Stimulated activated CD4-positive, alpha-beta T cell treated with anti-CD3 and anti-CD28 coated beads, Interleukin-2, amount 100 ng/mL, for 4 hours (primary cell): Measurements from ENCODE around the gene GJB4.
A peak's percentile ranks its signal among the peaks of the same experiment; 100 is the strongest.

Experiments used
- DNase-seq: peaks from one replicate; pipeline ENCODE4 v3.0.0-alpha.2; 2020; ENCODE audit warnings: low read depth

The GJB4 gene

DNA sequence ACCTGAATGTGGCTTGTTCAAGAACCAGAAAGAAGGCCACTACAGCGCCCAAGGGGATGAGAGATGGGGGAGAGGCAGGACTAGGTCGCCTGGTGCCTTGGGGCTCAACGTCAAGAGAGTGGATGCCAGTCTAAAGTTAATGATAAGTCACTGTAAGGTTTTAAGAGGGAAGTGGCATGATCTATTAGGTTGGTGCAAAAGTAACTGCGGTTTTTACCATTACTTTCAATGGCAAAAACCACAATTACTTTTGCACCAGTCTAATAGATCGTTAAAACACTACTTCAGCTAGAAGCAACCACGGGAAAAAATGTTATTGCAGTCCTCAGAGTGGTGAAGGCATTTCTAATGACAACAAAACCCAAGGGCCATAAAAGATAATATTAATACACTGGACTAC is 18.8 kb downstream of the GJB4 start:
- DNase-seq: no peak

DNA sequence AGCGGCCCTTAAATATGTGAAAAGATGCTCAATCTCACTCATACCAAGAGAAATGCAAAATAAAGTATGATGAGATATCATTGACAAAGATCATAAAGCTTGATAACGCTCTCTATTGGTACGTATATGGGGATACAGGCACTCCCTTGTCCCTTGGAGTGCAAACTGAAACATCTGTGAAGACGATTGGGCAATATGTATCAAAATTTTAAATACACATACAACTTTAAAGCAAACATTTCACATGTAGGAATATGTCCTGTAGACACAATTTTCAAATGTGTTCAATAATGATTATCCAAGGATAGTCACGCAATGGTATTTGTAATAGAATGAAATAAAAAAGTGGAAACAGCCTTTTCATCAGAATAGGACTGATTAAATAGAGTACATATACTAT is 19.5 kb downstream of the GJB4 start:
- no peak for DNase-seq

DNA sequence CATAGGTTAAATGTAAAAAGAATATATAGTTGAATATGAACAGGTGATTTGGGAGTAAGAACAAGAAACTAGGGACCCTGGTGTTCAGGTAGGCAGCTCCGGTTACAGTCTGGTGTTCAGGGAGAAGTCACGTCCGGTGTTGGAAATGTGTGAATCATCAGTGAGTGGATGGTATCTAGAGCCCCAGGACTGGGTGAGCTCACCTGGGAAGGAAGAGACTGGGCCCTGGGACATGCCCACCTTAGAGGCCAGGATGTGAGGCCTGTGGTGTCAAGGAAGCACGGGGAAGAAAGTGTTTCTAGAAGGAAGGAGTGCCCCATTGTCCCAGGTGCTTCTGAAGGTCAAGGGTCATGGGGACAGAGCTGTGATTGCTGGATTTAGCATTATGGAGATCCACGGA is 20.0 kb downstream of the GJB4 start:
- no peak for DNase-seq

DNA sequence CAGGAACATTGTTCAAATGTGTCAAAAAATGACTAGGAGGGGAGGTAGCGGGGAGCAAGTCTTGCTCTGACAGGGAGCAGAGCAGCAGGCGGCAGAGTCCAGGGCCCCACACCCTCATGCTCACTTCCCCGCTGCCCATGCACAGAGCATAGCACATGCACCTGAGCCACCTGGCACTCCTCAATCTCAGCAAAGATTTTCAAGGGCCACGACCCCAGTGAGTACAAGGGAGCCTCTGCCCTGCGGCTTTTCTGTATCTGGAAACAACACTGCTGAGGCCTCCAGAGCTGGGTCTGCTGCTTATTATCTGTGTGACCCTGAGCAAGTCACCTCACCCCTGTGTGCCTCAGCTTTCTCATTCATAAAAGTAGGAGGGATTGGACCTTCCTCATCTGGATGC is 20.4 kb downstream of the GJB4 start:
- no peak for DNase-seq

DNA sequence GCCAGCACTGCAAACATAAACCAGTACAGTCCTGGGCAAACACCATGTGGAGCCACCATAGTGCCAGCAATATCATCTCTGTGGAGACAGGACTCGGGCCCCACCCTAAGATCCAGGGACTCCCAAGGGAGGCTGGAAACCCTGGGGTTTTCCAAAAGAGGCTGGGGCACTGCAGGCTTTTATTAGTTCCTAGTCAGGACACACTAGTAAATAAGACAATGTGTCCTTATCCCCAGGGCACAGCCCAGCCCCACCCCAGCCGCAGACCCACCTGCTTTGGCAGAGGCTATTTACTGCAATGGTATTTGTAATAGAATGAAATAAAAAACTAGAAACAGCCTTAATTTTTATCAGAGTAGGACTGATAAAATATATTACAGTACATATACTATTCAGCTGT is 21.0 kb downstream of the GJB4 start:
- no peak for DNase-seq

DNA sequence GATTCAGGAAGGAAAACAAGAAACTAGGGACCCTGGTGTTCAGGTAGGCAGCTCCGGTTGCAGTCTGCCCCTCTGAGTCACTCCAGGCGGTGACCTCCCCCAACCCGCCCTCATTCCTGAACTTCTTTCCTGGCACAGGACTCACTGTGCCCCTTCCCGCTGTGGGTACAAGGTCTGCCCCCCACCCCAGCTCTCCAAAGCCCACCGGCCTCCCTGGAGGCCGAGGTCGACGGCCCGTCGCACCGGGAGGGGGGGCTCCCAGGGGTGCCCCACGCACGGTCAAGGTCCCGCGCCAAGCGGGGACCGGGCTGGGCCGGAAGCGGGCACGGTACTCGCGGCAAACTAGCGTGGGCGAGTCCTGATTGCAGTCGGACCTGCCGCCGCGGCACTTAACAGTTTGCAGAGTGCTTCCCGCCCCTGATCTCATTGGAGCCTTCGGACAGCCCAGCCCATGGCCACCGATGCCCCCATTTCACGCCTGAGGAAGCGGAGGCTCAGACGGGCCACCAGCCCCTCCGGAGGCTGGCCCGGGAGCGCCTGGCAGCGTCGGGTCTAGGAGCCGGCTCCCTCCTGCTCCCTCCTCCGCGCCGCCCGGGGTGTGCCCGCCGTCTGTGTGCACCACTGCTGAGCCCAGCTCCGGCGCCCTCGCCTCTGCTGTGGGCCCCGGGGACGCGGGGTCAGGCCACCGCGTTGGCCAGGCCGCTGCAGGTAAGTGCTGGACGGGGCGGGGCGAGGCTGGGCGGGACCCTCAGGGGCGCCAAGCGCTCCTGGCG is 21.7 kb downstream of the GJB4 start, which contains the start of gene GJB3:
GJB3 (plus strand) TSS at position 144 of the 773 bp plus-strand sequence. CDS start 3,549 bp downstream, outside the sequence.
- DNase-seq: no peak

DNA sequence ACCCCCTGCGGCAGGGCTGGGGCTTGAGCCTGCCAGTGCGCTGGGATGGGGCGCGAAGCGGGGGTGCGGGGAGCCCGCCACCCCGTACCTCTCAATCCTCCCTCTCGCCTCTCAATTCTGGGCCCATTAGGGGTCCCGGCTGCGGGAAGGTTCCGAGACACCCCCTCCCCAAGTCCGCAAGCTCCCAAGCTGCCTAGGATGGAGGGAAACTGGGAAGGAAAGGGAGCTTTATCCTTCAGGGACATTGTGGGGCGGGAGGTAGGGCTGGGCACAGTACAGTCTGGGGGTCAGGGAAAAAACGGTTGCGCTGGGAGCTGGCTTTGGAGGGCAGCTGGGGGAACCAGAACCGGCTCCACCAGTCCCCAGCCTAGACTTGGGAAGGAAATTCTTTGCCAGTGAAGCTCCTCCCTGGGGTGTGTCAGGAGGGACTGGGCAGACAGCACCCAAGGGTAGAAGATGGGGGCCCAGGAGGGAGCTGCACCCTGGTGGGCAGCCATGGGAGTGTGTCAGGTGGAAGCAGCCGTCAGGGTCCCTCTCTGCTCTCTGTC is 22.4 kb downstream of the GJB4 start:
- no peak for DNase-seq

DNA sequence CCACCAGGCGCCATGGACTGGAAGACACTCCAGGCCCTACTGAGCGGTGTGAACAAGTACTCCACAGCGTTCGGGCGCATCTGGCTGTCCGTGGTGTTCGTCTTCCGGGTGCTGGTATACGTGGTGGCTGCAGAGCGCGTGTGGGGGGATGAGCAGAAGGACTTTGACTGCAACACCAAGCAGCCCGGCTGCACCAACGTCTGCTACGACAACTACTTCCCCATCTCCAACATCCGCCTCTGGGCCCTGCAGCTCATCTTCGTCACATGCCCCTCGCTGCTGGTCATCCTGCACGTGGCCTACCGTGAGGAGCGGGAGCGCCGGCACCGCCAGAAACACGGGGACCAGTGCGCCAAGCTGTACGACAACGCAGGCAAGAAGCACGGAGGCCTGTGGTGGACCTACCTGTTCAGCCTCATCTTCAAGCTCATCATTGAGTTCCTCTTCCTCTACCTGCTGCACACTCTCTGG is 25.2 kb downstream of the GJB4 start:
- DNase-seq: no peak

DNA sequence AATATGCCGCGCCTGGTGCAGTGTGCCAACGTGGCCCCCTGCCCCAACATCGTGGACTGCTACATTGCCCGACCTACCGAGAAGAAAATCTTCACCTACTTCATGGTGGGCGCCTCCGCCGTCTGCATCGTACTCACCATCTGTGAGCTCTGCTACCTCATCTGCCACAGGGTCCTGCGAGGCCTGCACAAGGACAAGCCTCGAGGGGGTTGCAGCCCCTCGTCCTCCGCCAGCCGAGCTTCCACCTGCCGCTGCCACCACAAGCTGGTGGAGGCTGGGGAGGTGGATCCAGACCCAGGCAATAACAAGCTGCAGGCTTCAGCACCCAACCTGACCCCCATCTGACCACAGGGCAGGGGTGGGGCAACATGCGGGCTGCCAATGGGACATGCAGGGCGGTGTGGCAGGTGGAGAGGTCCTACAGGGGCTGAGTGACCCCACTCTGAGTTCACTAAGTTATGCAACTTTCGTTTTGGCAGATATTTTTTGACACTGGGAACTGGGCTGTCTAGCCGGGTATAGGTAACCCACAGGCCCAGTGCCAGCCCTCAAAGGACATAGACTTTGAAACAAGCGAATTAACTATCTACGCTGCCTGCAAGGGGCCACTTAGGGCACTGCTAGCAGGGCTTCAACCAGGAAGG is 25.8 kb downstream of the GJB4 start:
- DNase-seq: no peak

DNA sequence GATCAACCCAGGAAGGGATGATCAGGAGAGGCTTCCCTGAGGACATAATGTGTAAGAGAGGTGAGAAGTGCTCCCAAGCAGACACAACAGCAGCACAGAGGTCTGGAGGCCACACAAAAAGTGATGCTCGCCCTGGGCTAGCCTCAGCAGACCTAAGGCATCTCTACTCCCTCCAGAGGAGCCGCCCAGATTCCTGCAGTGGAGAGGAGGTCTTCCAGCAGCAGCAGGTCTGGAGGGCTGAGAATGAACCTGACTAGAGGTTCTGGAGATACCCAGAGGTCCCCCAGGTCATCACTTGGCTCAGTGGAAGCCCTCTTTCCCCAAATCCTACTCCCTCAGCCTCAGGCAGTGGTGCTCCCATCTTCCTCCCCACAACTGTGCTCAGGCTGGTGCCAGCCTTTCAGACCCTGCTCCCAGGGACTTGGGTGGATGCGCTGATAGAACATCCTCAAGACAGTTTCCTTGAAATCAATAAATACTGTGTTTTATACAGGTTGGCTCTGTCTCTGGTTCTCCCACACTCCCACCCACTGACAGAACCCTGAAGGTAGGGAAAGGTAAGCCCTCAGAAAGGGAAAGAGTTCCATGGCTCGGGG is 26.4 kb downstream of the GJB4 start:
- no peak for DNase-seq

DNA sequence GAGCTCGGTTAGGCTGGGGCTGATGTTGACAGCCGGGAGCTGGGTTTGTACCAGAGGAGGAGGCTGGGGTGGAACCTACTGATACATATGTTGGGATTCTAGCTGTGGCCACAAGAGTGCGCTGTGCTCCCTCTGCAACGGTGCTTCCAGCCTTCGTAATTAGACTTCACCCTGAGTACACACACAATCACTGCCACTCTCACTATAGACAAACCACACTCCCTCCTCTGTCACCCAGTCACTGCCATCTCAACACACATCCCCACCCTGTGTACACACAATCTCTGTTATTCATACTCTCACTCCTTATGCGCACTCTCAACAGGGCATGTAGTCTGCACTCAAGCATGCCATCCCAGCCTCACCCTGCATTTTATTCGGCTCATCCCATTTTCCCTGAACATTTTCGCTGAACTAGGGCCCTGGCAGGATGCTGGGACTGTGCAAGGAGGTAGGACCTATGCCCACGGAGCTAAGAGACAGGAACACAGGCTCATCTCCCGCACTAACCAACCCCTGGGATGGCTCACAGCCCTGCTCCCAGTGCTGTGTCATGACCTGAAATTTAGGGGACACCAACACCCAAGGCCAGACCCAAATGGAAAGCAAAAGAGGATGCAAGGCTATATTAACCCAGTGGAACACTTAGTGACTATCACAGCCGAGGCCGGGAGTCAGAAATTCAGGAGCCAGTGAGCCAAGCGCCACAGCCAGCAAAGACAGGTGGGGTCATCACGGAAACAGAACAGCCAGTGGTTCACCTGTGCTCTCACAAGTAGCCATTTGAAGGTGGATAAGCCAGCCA is 27.2 kb downstream of the GJB4 start:
- DNase-seq: peak; percentile 36

DNA sequence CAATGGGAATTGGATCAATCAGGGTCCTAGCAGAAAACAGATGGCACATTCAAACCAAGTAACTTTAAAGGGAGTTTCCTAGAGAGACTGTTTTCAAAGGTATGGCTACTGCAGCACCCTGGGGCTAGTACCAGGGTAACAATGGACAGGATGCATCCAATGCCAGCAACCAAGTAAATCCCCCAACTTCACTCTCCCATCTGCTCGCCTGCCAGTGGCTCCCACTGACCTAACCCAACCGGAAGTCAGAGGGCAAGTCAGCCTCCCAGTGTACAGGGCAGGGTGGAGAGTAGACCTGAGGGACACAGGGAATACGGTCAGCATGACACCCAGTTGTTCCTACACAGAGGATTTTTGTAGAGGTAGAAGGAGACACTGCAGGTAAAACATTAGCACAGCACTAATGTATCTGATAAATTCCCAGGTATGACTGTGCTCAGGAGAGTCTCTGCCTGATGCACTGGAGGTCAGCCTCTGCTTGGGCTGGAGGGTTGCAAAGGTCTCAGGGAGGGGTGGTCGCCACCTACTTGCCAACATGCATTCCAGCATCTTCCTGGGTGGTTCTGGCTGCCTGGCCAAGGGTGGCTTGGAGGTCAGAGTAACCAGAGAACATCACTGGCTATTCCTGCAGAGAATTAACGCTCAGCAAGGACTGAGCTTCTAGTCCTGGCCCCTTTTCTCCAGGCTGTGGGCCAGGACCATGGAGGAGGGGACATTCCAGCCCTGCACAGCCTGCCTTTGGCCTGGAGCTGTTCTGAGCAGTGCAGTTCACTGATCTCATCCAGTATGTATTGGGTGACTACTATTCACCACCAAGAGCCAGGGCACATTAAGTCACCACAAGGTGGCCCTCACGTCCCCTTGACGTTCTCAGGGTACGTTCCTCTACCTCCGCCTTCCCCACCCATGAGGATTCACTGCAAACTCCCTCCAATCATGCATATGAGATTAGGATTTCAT is 28.2 kb downstream of the GJB4 start:
- DNase-seq: no peak

DNA sequence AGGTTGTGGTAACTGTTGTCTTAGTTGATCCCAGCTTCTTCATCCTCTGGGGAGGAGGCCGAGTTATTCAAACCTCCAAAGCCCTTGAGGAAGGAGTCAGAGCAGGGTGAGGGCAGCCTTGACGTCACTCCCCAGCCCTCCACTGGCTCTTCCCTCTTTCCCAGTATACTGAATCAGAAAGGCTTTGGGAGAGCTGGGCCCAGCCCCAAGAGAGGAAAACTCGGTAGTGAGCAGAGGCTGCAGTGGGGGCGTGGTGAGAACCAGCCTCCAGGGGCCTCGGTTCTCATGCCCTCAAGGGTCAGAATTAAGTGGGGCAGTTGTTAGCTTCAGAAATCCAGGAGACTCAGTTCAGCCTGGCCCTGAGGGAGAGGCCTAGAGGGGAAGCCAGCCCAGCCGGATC is 31.4 kb downstream of the GJB4 start:
- DNase-seq: no peak

DNA sequence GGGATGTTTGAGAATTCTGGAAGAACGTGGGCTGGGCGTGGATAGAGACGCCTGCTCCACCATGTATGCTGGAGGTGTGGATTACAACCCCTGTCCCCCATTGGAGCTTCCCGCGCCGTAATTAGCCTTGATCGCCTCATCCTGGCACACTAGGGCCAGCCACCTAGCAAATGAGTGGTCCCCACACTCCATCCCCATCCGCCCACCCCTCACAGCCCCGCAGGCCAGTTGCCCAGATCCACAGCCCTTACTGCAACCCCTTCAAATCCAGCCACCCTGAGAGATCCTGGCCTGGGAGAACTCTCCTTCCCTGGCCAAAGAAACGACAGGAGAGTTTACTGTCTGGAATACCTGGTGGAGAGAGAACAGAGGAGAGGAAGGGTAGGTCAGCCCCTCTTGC is 32.9 kb downstream of the GJB4 start:
- no peak for DNase-seq

DNA sequence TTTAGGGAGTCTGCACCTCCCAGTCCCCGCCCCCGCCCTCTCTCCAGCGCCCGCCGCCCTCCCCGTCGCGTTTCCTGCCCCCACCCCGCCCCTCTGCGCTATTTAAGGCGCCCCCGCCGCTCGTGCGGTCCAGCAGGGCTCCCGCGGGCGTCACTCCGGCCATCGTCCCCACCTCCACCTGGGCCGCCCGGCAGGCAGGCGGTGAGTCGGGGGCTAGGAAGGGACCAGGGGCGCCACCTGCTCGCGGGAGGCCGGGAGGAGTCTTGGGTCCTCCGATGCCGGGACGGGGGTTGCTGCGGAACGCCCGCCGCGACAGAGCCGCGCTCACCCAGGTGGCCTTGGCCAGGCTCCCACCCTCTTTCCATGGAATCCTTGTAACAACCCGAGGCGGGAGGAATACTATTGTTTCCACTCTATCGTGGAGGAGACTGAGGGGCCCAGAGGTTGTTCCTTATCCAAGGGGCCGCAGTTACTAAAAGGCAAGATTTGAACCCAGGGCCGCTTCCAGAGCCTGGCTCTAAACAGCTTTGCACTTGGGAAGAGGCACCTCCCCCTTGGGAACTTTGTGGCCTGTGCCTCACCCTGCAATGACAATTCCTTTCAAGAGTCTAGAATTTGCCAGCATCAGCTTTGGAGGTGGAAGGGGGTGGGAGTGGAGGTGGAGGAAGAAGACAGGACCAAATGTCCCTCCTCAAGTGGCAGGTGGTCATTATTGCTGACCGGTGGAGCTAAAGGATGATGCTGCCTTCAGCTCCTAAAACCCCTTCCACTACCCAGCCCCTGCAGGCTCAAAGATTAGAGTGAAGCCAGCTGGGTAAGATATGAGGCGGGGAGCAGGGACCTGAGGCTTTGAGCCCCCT is 33.6 kb downstream of the GJB4 start, which contains the start of gene GJA4:
GJA4 (plus strand) TSS at position 132 of the 860 bp plus-strand sequence. CDS start 1,215 bp downstream, outside the sequence.
- DNase-seq: no peak

DNA sequence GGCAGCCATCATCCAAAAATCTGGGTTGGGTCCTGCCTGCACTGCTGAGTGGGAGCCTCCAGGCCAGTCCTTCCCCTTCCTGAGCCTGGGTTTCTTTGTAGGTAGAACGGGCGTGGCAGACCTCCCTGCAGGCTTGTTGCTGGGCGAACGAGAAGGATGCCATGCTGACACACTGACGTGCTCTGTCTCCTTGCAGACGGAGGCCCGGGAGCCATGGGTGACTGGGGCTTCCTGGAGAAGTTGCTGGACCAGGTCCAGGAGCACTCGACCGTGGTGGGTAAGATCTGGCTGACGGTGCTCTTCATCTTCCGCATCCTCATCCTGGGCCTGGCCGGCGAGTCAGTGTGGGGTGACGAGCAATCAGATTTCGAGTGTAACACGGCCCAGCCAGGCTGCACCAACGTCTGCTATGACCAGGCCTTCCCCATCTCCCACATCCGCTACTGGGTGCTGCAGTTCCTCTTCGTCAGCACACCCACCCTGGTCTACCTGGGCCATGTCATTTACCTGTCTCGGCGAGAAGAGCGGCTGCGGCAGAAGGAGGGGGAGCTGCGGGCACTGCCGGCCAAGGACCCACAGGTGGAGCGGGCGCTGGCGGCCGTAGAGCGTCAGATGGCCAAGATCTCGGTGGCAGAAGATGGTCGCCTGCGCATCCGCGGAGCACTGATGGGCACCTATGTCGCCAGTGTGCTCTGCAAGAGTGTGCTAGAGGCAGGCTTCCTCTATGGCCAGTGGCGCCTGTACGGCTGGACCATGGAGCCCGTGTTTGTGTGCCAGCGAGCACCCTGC is 34.7 kb downstream of the GJB4 start:
- no peak for DNase-seq

DNA sequence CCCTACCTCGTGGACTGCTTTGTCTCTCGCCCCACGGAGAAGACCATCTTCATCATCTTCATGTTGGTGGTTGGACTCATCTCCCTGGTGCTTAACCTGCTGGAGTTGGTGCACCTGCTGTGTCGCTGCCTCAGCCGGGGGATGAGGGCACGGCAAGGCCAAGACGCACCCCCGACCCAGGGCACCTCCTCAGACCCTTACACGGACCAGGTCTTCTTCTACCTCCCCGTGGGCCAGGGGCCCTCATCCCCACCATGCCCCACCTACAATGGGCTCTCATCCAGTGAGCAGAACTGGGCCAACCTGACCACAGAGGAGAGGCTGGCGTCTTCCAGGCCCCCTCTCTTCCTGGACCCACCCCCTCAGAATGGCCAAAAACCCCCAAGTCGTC is 35.2 kb downstream of the GJB4 start:
- DNase-seq: no peak

DNA sequence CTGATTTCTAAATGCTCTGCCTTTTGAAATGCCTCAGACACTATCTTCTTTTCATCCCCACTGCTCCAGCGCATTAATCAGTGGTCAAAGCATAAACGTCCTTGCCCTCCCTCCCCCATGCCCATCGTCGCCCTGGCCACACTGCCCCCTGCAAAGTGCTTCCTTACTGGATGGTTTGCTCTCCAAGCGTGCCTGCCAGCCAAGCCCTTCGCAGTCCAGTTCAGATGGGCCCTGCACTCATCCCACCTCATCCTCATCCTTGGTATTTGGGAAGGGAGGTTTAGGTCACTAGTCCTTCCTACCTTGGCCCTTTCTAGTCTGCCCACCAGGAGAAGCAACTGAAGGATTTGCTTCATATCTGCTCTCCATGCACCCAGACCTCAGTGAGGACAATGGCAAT is 36.4 kb downstream of the GJB4 start:
- no peak for DNase-seq

DNA sequence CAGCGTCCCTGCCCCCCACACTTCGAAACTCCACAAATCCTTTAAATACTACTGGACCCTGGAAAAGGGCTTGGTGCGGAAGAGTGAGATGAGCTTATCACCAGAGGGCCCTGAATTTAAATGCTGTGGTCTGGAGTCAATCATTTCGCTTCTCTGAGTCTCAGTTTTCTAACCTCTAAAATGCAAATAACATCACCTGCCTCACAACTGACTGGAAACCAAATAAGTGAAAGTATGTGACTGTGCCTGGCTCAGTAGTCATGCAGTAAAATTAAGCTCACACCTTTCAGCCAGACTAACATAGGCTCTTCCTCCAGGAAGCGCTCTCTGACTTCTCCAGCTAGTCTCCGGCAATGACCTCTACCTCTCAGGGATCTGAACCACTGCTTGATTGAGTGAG is 37.5 kb downstream of the GJB4 start:
- DNase-seq: no peak
